HCT116 (cell line): ENCODE results near the gene NAGPA.

ENCODE experiments used
- EGR1 ChIP-seq: IDR thresholded peaks from 2 replicates; pipeline ENCODE4 v1.6.1; 2012; ENCODE audit warnings: low read depth
- JUND ChIP-seq: IDR thresholded peaks from 2 replicates; pipeline ENCODE4 v1.6.1; 2012
- POLR2AphosphoS5 ChIP-seq: IDR thresholded peaks from 2 replicates; pipeline ENCODE4 v1.6.1; 2011; ENCODE audit warnings: mild to moderate bottlenecking, low read depth, low read length, moderate library complexity
- RAD21 ChIP-seq: IDR thresholded peaks from 2 replicates; pipeline ENCODE4 v1.6.1; 2012; ENCODE audit warnings: low read depth, mild to moderate bottlenecking
- TF ChIP-seq, protein P1 (sequence below), 3 experiments: fragments of 200-600 bp in 1 of 3; sonication (generic) in 1 of 3; IDR thresholded peaks in 2 of 3; conservative IDR thresholded peaks in 1 of 3; 2 replicates each; pipeline ENCODE4 v1.5.1; 2012 to 2017; ENCODE audit warnings: low read depth in 2 of 3, low read length in 2 of 3, antibody characterized with exemption in 1 of 3, borderline replicate concordance in 1 of 3, control low read depth in 1 of 3, mild to moderate bottlenecking in 1 of 3, mixed read lengths in 1 of 3, mixed run types in 1 of 3, moderate library complexity in 1 of 3; ENCODE audit not compliant: insufficient read depth in 1 of 3

- TF ChIP-seq, protein P1, sequence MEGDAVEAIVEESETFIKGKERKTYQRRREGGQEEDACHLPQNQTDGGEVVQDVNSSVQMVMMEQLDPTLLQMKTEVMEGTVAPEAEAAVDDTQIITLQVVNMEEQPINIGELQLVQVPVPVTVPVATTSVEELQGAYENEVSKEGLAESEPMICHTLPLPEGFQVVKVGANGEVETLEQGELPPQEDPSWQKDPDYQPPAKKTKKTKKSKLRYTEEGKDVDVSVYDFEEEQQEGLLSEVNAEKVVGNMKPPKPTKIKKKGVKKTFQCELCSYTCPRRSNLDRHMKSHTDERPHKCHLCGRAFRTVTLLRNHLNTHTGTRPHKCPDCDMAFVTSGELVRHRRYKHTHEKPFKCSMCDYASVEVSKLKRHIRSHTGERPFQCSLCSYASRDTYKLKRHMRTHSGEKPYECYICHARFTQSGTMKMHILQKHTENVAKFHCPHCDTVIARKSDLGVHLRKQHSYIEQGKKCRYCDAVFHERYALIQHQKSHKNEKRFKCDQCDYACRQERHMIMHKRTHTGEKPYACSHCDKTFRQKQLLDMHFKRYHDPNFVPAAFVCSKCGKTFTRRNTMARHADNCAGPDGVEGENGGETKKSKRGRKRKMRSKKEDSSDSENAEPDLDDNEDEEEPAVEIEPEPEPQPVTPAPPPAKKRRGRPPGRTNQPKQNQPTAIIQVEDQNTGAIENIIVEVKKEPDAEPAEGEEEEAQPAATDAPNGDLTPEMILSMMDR (IDR thresholded peaks at IDR 0.05 in 2 of 3, conservative IDR thresholded peaks at IDR 0.05 in 1 of 3; ENCODE audit: borderline replicate concordance in 1 of 3, insufficient read depth in 1 of 3, low read depth in 2 of 3, low read length in 2 of 3): no peak
- TF ChIP-seq EGR1 (no peak), RAD21 (no peak), JUND (no peak), POLR2AphosphoS5 (no peak)
These were observed 25.4 kb downstream of the NAGPA start for GRCh38 chr16:5008311-5008731.
